GM12892 (cell line): ENCODE results near the gene LIPA.

ENCODE experiments used
- POLR2A ChIP-seq: IDR thresholded peaks from 2 replicates; pipeline ENCODE4 v1.6.1; 2011; ENCODE audit warnings: low read depth, low read length, control low read depth
- POLR2AphosphoS5 ChIP-seq: IDR thresholded peaks from 2 replicates; pipeline ENCODE4 v1.6.1; 2011; ENCODE audit warnings: low read depth, low read length, control low read depth

GRCh38 chr10:89256340-89256739 lies 4.8 kb upstream of the LIPA start:
- TF ChIP-seq POLR2A (no peak), POLR2AphosphoS5 (no peak)
